ENCODE data around the gene RNF123.
A peak's percentile ranks its signal among the peaks of the same experiment; 100 is the strongest.

The RNF123 gene

DNA sequence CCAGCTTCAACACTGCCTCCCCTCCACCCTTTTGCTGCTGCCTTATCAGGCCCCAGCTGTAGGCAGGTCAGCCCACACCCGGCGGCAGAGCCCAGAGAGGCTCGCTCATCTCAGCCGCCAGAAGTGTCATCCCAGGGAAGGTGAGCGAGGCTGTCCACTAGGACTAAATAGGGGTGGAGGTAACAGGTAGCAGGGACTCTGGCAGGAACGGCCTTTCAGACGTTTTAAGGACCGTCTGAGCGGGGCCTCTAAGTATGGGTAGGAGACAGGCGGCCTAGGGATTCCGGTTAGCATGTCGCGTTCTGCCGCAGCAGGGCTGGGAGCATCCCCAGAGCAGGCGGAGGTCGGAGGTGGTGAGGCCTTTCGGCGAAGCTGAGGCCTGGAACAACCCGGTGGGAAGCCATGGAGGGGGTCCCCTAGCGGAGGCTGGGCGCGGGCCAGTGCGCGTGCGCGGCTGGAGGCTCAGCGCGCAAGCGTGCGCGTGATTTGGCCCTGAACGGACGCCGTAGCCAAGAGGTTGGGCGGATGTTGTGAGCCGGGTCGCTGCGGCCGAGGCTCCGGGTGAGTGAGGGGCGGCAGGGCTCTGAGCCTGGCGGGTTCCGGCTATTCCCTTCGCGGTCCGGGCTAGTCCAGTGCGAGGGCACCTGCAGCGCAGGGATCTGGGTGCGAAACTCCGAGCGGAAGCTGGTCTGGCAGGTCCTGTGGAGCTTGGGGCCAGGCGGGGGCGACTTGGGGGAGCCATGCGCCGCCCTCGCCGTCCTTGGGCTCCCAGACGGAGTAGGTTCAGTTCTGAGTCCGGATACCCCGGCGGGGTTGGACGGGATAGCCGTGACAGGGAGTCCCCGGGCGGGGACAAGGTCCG lies at the start of gene RNF123, which contains the start of gene MST1:
RNF123 (plus strand) TSS at position 512 of the 862 bp plus-strand sequence. CDS start 1,609 bp downstream, outside the sequence.
MST1 (minus strand) TSS at position 429 of the 862 bp plus-strand sequence. CDS start 783 bp downstream, outside the sequence.
- DNase-seq: no peak

DNA sequence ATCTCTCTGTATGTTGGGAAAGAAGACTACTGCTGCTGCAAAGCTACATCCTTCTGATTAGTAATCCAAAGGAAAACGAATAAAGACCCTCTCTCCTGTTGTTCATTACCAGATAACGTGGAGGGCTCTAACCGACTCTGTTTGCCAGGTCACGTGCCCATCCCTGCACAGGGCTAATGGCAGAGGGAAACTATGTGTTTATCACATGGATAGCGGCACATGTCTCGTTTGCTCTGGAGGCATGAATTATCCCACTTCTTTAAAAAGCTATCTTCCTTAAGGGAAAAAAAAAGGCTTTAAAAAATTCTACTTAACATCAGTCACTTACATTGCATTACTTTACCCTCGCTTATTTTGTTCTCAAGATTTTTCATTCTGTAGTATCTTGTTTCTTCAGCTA lies 48.1 kb upstream of the RNF123 start:
- no peak for DNase-seq

DNA sequence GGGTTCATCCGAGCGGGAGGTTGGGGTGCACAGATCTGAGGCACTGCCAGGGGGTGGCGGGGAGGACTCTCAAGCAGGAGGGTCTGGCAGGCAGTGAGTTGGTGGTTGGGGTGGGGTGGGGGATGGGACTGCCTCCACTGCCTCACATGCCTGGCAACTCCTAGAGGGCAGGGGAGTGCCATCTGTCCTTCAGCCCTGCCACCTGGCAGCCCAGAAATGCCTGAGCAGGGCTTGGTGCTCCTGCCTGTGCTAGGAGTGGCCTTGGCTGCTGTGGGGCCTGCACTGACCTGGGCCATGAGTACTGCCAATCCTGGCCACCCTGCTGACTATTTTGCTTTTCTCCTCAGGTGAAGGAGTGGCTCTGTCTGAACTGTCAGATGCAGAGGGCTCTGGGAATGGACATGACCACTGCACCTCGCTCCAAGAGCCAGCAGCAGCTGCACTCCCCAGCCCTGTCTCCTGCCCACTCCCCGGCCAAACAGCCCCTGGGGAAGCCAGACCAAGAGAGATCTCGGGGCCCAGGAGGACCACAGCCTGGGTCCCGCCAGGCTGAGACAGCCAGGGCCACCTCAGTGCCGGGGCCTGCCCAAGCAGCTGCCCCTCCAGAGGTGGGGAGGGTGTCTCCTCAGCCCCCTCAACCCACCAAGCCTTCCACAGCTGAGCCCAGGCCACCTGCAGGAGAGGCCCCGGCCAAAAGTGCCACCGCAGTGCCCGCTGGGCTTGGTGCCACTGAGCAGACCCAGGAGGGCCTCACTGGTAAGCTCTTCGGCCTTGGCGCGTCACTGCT lies 47.2 kb upstream of the RNF123 start:
- no peak for DNase-seq

GRCh38 chr3:49642708-49643145 lies 46.6 kb upstream of the RNF123 start:
- no peak for DNase-seq

GRCh38 chr3:49644684-49645083 lies 44.7 kb upstream of the RNF123 start:
- no peak for DNase-seq

- DNase-seq: no peak
Measured at GRCh38 chr3:49646236-49646635, 43.1 kb upstream of the RNF123 start.

- no peak for DNase-seq
Measured at GRCh38 chr3:49647741-49648140, 41.6 kb upstream of the RNF123 start.

GRCh38 chr3:49648354-49649019 lies 40.9 kb upstream of the RNF123 start:
- DNase-seq: no peak

- DNase-seq: no peak
Measured at GRCh38 chr3:49649576-49649975, 39.8 kb upstream of the RNF123 start.

- no peak for DNase-seq
Measured at GRCh38 chr3:49650177-49650576, 39.2 kb upstream of the RNF123 start.

DNA sequence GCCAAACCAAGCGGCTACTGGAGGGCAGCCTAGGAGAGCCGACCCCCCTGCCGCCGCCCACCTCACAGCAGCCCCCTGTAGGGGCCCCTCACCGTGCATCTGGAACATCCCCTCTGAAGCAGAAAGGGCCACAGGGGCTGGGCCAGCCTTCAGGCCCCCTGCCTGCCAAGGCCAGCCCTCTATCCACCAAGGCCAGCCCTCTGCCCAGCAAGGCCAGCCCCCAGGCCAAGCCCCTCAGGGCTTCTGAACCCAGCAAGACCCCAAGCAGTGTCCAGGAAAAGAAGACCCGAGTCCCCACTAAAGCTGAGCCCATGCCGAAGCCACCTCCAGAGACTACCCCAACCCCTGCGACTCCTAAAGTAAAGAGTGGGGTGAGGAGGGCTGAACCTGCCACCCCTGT lies 38.7 kb upstream of the RNF123 start:
- no peak for DNase-seq

DNA sequence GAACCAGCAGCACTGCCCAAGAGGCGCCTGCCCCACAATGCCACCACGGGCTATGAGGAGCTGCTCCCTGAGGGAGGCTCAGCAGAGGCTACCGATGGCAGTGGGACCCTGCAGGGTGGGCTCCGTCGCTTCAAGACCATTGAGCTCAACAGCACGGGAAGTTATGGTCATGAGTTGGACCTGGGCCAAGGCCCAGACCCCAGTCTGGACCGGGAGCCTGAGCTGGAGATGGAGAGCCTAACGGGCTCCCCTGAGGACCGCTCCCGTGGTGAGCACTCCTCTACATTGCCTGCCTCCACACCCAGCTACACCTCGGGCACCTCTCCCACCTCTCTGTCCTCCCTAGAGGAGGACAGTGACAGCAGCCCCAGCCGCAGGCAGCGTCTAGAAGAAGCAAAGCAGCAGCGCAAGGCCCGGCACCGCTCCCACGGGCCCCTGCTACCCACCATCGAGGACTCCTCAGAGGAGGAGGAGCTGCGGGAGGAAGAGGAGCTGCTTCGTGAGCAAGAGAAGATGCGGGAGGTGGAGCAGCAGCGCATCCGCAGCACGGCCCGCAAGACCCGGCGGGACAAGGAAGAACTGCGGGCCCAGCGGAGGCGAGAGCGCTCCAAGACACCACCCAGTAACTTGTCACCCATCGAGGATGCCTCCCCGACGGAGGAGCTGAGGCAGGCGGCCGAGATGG lies 37.0 kb upstream of the RNF123 start:
- no peak for DNase-seq

DNA sequence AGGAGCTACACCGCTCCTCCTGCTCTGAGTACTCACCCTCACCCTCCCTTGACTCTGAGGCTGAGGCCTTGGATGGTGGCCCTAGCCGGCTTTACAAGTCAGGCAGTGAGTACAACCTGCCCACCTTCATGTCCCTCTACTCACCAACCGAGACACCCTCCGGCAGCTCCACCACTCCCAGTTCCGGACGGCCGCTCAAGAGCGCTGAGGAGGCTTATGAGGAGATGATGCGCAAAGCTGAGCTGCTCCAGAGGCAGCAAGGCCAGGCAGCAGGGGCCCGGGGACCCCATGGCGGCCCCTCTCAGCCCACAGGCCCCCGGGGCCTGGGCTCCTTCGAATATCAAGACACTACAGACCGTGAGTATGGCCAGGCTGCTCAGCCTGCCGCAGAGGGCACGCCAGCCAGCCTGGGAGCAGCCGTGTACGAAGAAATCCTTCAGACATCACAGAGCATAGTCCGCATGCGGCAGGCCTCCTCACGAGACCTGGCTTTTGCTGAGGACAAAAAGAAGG lies 36.4 kb upstream of the RNF123 start:
- no peak for DNase-seq

GRCh38 chr3:49653621-49654020 lies 35.7 kb upstream of the RNF123 start:
- no peak for DNase-seq

DNA sequence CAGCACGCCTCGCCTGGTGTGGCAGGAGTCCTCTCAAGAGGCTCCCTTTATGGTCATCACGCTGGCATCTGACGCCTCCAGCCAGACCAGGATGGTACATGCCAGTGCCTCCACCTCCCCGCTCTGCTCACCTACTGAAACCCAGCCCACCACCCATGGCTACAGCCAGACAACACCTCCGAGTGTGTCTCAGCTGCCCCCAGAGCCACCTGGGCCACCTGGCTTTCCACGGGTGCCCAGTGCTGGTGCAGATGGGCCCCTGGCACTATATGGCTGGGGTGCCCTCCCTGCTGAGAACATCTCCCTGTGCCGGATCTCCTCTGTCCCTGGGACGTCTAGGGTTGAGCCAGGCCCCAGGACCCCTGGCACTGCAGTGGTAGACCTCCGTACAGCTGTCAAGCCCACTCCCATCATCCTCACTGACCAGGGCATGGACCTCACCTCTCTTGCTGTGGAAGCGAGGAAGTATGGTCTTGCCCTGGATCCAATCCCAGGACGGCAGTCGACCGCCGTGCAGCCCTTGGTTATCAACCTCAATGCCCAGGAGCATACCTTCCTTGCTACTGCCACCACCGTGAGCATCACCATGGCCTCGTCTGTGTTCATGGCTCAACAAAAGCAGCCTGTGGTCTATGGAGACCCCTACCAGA lies 35.1 kb upstream of the RNF123 start:
- DNase-seq: no peak

GRCh38 chr3:49654955-49655556 lies 34.3 kb upstream of the RNF123 start:
- DNase-seq: peak; percentile 53

DNA sequence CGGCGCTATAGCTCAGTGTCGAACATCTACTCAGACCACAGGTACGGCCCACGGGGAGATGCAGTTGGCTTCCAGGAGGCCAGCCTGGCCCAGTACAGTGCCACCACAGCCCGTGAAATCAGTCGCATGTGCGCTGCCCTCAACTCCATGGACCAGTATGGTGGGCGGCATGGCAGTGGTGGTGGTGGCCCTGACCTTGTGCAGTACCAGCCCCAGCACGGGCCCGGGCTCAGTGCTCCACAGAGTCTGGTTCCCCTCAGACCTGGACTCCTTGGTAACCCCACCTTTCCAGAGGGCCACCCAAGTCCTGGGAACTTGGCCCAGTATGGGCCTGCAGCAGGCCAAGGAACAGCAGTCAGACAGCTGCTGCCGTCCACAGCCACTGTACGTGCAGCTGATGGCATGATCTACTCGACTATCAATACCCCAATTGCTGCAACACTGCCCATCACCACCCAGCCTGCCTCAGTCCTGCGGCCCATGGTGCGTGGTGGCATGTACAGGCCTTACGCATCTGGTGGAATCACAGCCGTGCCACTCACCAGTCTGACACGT lies 33.5 kb upstream of the RNF123 start:
- no peak for DNase-seq

- no peak for DNase-seq
Measured at GRCh38 chr3:49656541-49657112, 32.7 kb upstream of the RNF123 start.

DNA sequence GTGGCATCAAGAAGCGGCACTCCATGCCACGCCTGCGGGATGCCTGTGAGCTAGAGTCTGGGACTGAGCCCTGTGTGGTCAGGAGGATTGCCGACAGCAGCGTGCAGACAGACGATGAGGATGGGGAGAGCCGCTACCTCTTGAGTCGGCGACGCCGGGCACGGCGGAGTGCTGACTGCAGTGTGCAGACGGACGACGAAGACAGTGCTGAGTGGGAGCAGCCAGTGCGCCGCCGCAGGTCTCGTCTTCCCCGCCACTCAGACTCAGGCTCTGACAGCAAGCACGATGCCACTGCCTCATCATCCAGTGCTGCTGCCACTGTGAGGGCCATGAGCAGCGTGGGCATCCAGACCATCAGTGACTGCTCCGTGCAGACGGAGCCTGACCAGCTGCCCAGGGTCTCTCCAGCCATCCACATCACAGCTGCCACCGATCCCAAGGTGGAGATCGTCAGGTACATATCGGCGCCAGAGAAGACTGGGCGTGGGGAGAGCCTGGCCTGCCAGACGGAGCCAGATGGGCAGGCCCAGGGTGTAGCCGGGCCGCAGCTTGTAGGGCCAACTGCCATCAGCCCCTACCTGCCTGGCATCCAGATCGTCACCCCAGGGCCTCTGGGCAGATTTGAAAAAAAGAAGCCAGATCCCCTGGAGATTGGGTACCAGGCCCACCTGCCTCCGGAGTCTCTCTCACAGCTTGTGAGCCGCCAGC lies 32.0 kb upstream of the RNF123 start:
- DNase-seq: no peak

- no peak for DNase-seq
Measured at GRCh38 chr3:49658711-49659110, 30.6 kb upstream of the RNF123 start.

All from NCI-H2107 (cell line).